GM12878 (cell line): ENCODE results near the gene BAHD1. TPM values are rescaled to one million over a fixed set of nuclear protein-coding genes. Genes with fewer than 3 reads are reported as not detected.

Source experiments
- ASH2L ChIP-seq: fragments of 300-600, 200-600 bp; sonication (generic); IDR thresholded peaks from 2 replicates; pipeline ENCODE4 v1.6.1; 2017; ENCODE audit warnings: low read depth, mild to moderate bottlenecking, borderline replicate concordance
- BHLHE40 ChIP-seq, 2 experiments: fragments of 450-650 bp in 1 of 2; IDR thresholded peaks; 2 replicates each; pipeline ENCODE4 v1.6.1; 2011 to 2017; ENCODE audit warnings: low read depth in 2 of 2, borderline replicate concordance in 1 of 2, improper control_type of control experiment in 1 of 2, low read length in 1 of 2, mild to moderate bottlenecking in 1 of 2
- CBX3 ChIP-seq: fragments of 200-600 bp; sonication (generic); IDR thresholded peaks from 2 replicates; pipeline ENCODE4 v1.6.1; 2016; ENCODE audit warnings: low read depth, borderline replicate concordance
- CBX5 ChIP-seq: sonication (generic); IDR thresholded peaks from 2 replicates; pipeline ENCODE4 v1.6.1; 2016; ENCODE audit warnings: low read depth, moderate library complexity, mild to moderate bottlenecking, inconsistent platforms
- CEBPB ChIP-seq, 2 experiments: fragments of 150-350 bp in 1 of 2; IDR thresholded peaks; 2 replicates each; pipeline ENCODE4 v1.6.1; 2012 to 2014; ENCODE audit warnings: low read depth in 2 of 2, low read length in 2 of 2, borderline replicate concordance in 1 of 2, inconsistent platforms in 1 of 2
- CREB1 ChIP-seq: IDR thresholded peaks from 2 replicates; pipeline ENCODE4 v1.6.1; 2012; ENCODE audit warnings: low read depth, mild to moderate bottlenecking, inconsistent platforms
- ESRRA ChIP-seq: IDR thresholded peaks from 2 replicates; pipeline ENCODE4 v1.6.1; 2012; ENCODE audit warnings: mild to moderate bottlenecking, low read length, improper control_type of control experiment
- GABPA ChIP-seq: IDR thresholded peaks from 2 replicates; pipeline ENCODE4 v1.6.1; 2014; ENCODE audit warnings: antibody characterized with exemption, low read depth, mild to moderate bottlenecking, inconsistent platforms
- GATAD2B ChIP-seq: fragments of 450-650 bp; conservative IDR thresholded peaks from 2 replicates; pipeline ENCODE4 v1.6.1; 2017; ENCODE audit warnings: low read depth, mild to moderate bottlenecking, moderate library complexity
- JUND ChIP-seq: IDR thresholded peaks from 2 replicates; pipeline ENCODE4 v1.6.1; 2012; ENCODE audit warnings: low read depth, mild to moderate bottlenecking, low read length, improper control_type of control experiment, moderate library complexity
- LARP7 ChIP-seq: fragments of 450-650 bp; IDR thresholded peaks from 2 replicates; pipeline ENCODE4 v1.6.1; 2017; ENCODE audit warnings: mild to moderate bottlenecking
- MYB ChIP-seq: fragments of 150-350 bp; IDR thresholded peaks from 2 replicates; pipeline ENCODE4 v1.6.1; 2014; ENCODE audit warnings: mild to moderate bottlenecking, low read depth, low read length, borderline replicate concordance
- NFYA ChIP-seq: IDR thresholded peaks from 2 replicates; pipeline ENCODE4 v1.6.1; 2011; ENCODE audit warnings: low read depth, mild to moderate bottlenecking, low read length, improper control_type of control experiment, borderline replicate concordance
- NFYB ChIP-seq: IDR thresholded peaks from 2 replicates; pipeline ENCODE4 v1.6.1; 2011; ENCODE audit warnings: low read depth, mild to moderate bottlenecking, low read length, improper control_type of control experiment, moderate library complexity; ENCODE audit not compliant: insufficient read depth
- NKRF ChIP-seq: fragments of 450-650 bp; conservative IDR thresholded peaks from 2 replicates; pipeline ENCODE4 v1.6.1; 2017; ENCODE audit warnings: mild to moderate bottlenecking, moderate library complexity
- NRF1 ChIP-seq: conservative IDR thresholded peaks from 2 replicates; pipeline ENCODE4 v1.6.1; 2011; ENCODE audit warnings: mild to moderate bottlenecking, low read depth, low read length, improper control_type of control experiment
- PML ChIP-seq: IDR thresholded peaks from 2 replicates; pipeline ENCODE4 v1.6.1; 2012; ENCODE audit warnings: low read length, inconsistent platforms
- RAD21 ChIP-seq: IDR thresholded peaks from 2 replicates; pipeline ENCODE4 v1.6.1; 2011; ENCODE audit warnings: mild to moderate bottlenecking, low read depth, low read length, moderate library complexity; ENCODE audit not compliant: insufficient read depth
- RAD51 ChIP-seq: fragments of 450-650 bp; IDR thresholded peaks from 2 replicates; pipeline ENCODE4 v1.6.1; 2016; ENCODE audit warnings: moderate library complexity, mild to moderate bottlenecking, inconsistent platforms
- REST ChIP-seq: IDR thresholded peaks from 2 replicates; pipeline ENCODE4 v1.6.1; 2012; ENCODE audit warnings: mild to moderate bottlenecking, low read depth, low read length
- RUNX3 ChIP-seq: IDR thresholded peaks from 2 replicates; pipeline ENCODE4 v1.6.1; 2012; ENCODE audit warnings: low read length, inconsistent platforms
- SPI1 ChIP-seq: IDR thresholded peaks from 2 replicates; pipeline ENCODE4 v1.6.1; 2011; ENCODE audit warnings: low read depth, mild to moderate bottlenecking, low read length, moderate library complexity, borderline replicate concordance; ENCODE audit not compliant: insufficient read depth
- SUPT20H ChIP-seq: IDR thresholded peaks from 2 replicates; pipeline ENCODE4 v1.6.1; 2011; ENCODE audit warnings: low read depth, mild to moderate bottlenecking, low read length, moderate library complexity, borderline replicate concordance; ENCODE audit not compliant: control insufficient read depth
- YBX1 ChIP-seq: fragments of 450-650 bp; IDR thresholded peaks from 2 replicates; pipeline ENCODE4 v1.6.1; 2016; ENCODE audit warnings: antibody characterized with exemption
- polyA plus RNA-seq, 11 experiments: library from polyadenylated mRNA; depleted of rRNA in 4 of 11; unstranded in 6 of 11; stranded (reverse) in 5 of 11; fragments of >200 nt; fragmentation: Nextera tagmentation in 4 of 11; fragmentation: Illumina TruSeq in 1 of 11; extraction: Ambion mirVana in 4 of 11; extraction: Trizol in 1 of 11; gene quantifications; 1 replicate in 1 of 11; 2 replicates in 10 of 11; pipeline versions ENCODE4 v1.2.1 to v1.2.3, GENCODE V29; 2011 to 2016; ENCODE audit warnings: inconsistent platforms in 2 of 11, missing spikeins in 2 of 11, low read depth in 1 of 11
- total RNA-seq, 4 experiments: library from RNA; depleted of rRNA in 3 of 4; stranded (reverse); fragments of >200 nt in 3 of 4; fragmentation: Illumina TruSeq in 1 of 4; extraction: Trizol in 1 of 4; gene quantifications; 2 replicates each; pipeline versions ENCODE4 v1.2.1 to v1.2.3, GENCODE V29; 2013 to 2021

BAHD1 gene
- total and polyA plus RNA-seq, 10 of the 15 experiments (the other 5 are each of a cell fraction or from before 2014, with no cell fraction given) = 0.21 to 21.8 (median 5.8) TPM

GRCh38 chr15:40409366-40409765 lies 31.4 kb upstream of the BAHD1 start (continued):
- TF ChIP-seq NKRF (no peak), CREB1 (peak; percentile 88), GABPA (peak; percentile 36; the same call in 1 of the 2 replicates), GATAD2B (no peak), CBX5 (no peak), CBX3 (no peak), ESRRA (no peak), BHLHE40 (IDR thresholded peaks at IDR 0.05; ENCODE audit: borderline replicate concordance in 1 of 2, low read depth in 2 of 2, low read length in 1 of 2) (peak; percentile 48 to 62; a peak in 2 of 4 replicates), ASH2L (no peak), RAD51 (0 out of 2 replicates have a peak, but pooled peaks have one; percentile 20), RAD21 (no peak), NFYB (peak; percentile 76), SUPT20H (no peak), NRF1 (no peak), NFYA (no peak), LARP7 (no peak), SPI1 (no peak), REST (no peak), RUNX3 (peak; percentile 58), YBX1 (no peak), PML (no peak), MYB (no peak), JUND (no peak), CEBPB (IDR thresholded peaks at IDR 0.05; ENCODE audit: borderline replicate concordance in 1 of 2, low read depth in 2 of 2, low read length in 2 of 2) (no peak)
